Spleen (tissue), 11 donors: Measurements from ENCODE around the gene CLIP1. TPM values are rescaled to one million over a fixed set of nuclear protein-coding genes. Genes with fewer than 3 reads are reported as not detected.

Experiments used
- DNase-seq: peaks from one replicate; pipeline ENCODE4 v3.0.0-alpha.2; 2020
- H3K27ac ChIP-seq, 8 donors: fragments of 200-600 bp; sonication (generic) in 7 of 8; 1 replicate in 4 of 8; 2 replicates in 4 of 8; pipeline versions ENCODE4 v1.5.0 to v1.8.0; 2016 to 2021; ENCODE audit warnings: inconsistent platforms in 4 of 8, mild to moderate bottlenecking in 4 of 8, moderate library complexity in 1 of 8
- H3K27me3 ChIP-seq, 7 donors: fragments of 200-600 bp; sonication (generic) in 6 of 7; replicated peaks in 1 of 7; 1 replicate in 4 of 7; 2 replicates in 3 of 7; pipeline versions ENCODE4 v1.5.0 to v1.8.0; 2016 to 2021; ENCODE audit warnings: inconsistent platforms in 3 of 7, mild to moderate bottlenecking in 1 of 7
- H3K36me3 ChIP-seq, 6 donors: fragments of 200-600 bp; sonication (generic) in 5 of 6; 1 replicate in 4 of 6; 2 replicates in 2 of 6; pipeline versions ENCODE4 v1.5.0 to v1.8.0; 2016 to 2021; ENCODE audit warnings: inconsistent platforms in 2 of 6
- H3K4me1 ChIP-seq, 6 donors: fragments of 200-600 bp; sonication (generic) in 5 of 6; 1 replicate in 3 of 6; 2 replicates in 3 of 6; pipeline versions ENCODE4 v1.5.0 to v1.8.0; 2016 to 2021; ENCODE audit warnings: inconsistent platforms in 3 of 6
- H3K4me3 ChIP-seq, 8 donors: fragments of 200-600 bp; sonication (generic) in 7 of 8; 1 replicate in 4 of 8; 2 replicates in 4 of 8; pipeline versions ENCODE4 v1.5.0 to v1.8.0; 2016 to 2021; ENCODE audit warnings: inconsistent platforms in 4 of 8, mild to moderate bottlenecking in 4 of 8, moderate library complexity in 2 of 8
- H3K9me3 ChIP-seq, 8 donors: fragments of 200-600 bp; sonication (generic) in 7 of 8; 1 replicate in 4 of 8; 2 replicates in 4 of 8; pipeline versions ENCODE4 v1.5.0 to v1.8.0; 2016 to 2021; ENCODE audit warnings: inconsistent platforms in 4 of 8
- POLR2A ChIP-seq, 3 donors: fragments of 450-650 bp; IDR thresholded peaks; one replicate each; pipeline ENCODE4 v1.5.1; 2017; ENCODE audit warnings: antibody characterized with exemption in 3 of 3, mild to moderate bottlenecking in 1 of 3
- POLR2AphosphoS5 ChIP-seq, 3 donors: sonication (generic); formaldehyde crosslinking; IDR thresholded peaks; one replicate each; pipeline ENCODE4 v1.5.1; 2017; ENCODE audit warnings: antibody characterized with exemption in 3 of 3
- WGBS, 5 donors: extraction: QIAGEN DNeasy Blood & Tissue Kit in 3 of 5; methylation state at CpG; one replicate each; pipeline versions ENCODE4 v1.1.5 to v1.1.7; 2013 to 2018; 5-methylcytosine and 5-hydroxymethylcytosine counted together
- intact Hi-C: fragments of 100-400 bp; cut with DNase I; formaldehyde crosslinking; loops from one replicate; pipeline ENCODE4 v1.15.0; 2023; ENCODE audit warnings: low total_unique reads
- polyA plus RNA-seq, 3 donors: library from polyadenylated mRNA; stranded (reverse); fragments of 200-250 nt; gene quantifications; one replicate each; pipeline ENCODE4 v1.2.1, GENCODE V29; 2013
- total RNA-seq, 7 donors: library from RNA; depleted of rRNA in 3 of 7; stranded (reverse); fragments of >200 nt in 3 of 7; fragmentation: NEBNext Ultra II Directional in 4 of 7; extraction: Animal tissue kit (Norgen Biotek cat#: 25700) in 4 of 7; gene quantifications; one replicate each; pipeline versions ENCODE4 v1.1.0 to v1.2.1, GENCODE V29; 2016 to 2021
- TF ChIP-seq, protein P1 (sequence below), 11 experiments: fragments of 200-600 bp in 7 of 11; fragments of 450-650 bp in 4 of 11; sonication (generic) in 4 of 11; IDR thresholded peaks in 8 of 11; conservative IDR thresholded peaks in 3 of 11; 1 replicate in 7 of 11; 2 replicates in 4 of 11; pipeline versions ENCODE4 v1.4.0 to v1.8.0; 2016 to 2021; ENCODE audit warnings: antibody characterized with exemption in 11 of 11, inconsistent platforms in 4 of 11, mild to moderate bottlenecking in 1 of 11
- donor health status: healthy with polysubstance abuse.
- donor health status: DM: no; HTN: no; CAD: no; lungs with moderate emphysema.
- donor health status: DM: no; HTN: no; CAD: no.
- donor health status: Bipolar disorder and iron deficiency.
- donor health status: healthy.
- donor health status: DM: no; HTN: no; CAD: no.
- donor health status: DM: yes; HTN: yes; CAD: no.

CLIP1 gene
- total and polyA plus RNA-seq, 10 donors: 7.8 to 80.2 (median 57.2) TPM

DNA sequence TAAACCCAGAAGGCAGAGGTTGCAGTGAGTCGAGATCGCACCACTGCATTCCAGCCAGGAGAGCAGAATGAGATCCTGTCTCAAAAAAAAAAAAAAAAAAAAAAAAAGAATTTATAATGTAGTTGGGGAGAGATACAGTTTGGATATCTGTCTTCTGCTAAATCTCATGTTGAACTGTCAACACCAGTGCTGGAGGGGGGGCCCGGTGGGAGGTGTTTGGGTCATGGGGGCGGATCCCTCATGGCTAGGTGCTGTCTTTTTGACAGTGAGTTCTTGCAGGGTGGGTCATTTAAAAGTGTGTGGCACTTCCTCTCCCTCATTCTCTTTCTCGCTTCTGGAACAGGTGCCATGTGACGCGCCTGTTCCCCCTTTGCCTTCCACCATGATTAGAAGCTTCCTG lies 32.8 kb downstream of the CLIP1 start:
- peaks cover 0 to 12% (median 0%) of the 10 kb centered on the region in 6 donors for H3K4me1 ChIP-seq
- H3K27me3 ChIP-seq: no peaks in the 10 kb centered on the region
- H3K27ac ChIP-seq: no peak overlapping the region
- DNase-seq: no peak
- no peaks in the 10 kb centered on the region for H3K36me3 ChIP-seq
- TF ChIP-seq POLR2AphosphoS5 (IDR thresholded peaks at IDR 0.05) (no peak), POLR2A (IDR thresholded peaks at IDR 0.05) (no peak)
- TF ChIP-seq, protein P1, sequence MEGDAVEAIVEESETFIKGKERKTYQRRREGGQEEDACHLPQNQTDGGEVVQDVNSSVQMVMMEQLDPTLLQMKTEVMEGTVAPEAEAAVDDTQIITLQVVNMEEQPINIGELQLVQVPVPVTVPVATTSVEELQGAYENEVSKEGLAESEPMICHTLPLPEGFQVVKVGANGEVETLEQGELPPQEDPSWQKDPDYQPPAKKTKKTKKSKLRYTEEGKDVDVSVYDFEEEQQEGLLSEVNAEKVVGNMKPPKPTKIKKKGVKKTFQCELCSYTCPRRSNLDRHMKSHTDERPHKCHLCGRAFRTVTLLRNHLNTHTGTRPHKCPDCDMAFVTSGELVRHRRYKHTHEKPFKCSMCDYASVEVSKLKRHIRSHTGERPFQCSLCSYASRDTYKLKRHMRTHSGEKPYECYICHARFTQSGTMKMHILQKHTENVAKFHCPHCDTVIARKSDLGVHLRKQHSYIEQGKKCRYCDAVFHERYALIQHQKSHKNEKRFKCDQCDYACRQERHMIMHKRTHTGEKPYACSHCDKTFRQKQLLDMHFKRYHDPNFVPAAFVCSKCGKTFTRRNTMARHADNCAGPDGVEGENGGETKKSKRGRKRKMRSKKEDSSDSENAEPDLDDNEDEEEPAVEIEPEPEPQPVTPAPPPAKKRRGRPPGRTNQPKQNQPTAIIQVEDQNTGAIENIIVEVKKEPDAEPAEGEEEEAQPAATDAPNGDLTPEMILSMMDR (IDR thresholded peaks at IDR 0.05 in 8 of 11, conservative IDR thresholded peaks at IDR 0.05 in 3 of 11): no peak
- no peaks in the 10 kb centered on the region for H3K9me3 ChIP-seq
- intact Hi-C loops: no loop called here
- no peak overlapping the region for H3K4me3 ChIP-seq
- WGBS, 5 donors: 89 to 95% (median 93%) methylated on average over 7 of the region's 7 CpGs

DNA sequence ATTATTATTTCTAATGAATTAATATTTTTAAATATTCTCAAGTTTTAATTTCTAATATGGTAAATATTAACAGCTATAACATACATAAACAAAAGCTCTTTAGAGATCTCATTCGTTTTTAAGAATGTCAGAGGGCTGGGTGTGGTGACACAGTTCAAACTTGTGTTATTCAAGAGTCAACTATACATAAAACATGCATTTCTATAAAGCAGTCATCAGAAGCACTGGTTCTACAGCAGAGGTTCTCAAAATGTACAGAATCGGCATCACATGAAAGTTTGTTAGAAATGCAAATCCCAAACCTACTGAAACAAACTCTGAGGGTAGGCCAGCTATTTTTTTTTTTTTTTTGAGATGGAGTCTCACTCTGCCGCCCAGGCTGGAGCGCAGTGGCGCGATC lies 34.6 kb downstream of the CLIP1 start:
- Histone ChIP-seq H3K4me1 (no peaks in the 10 kb centered on the region), H3K27ac (no peak overlapping the region), H3K9me3 (no peaks in the 10 kb centered on the region), H3K36me3 (peaks cover 0 to 4% (median 0%) of the 10 kb centered on the region in 6 donors), H3K27me3 (no peaks in the 10 kb centered on the region), H3K4me3 (no peak overlapping the region)
- intact Hi-C loops: no loop called here
- 88 to 98% (median 93%) methylated on average over 6 of the region's 6 CpGs for WGBS, 5 donors
- DNase-seq: no peak
- TF ChIP-seq POLR2AphosphoS5 (IDR thresholded peaks at IDR 0.05) (no peak), POLR2A (IDR thresholded peaks at IDR 0.05) (no peak)
- TF ChIP-seq, protein P1 (IDR thresholded peaks at IDR 0.05 in 8 of 11, conservative IDR thresholded peaks at IDR 0.05 in 3 of 11): no peak

DNA sequence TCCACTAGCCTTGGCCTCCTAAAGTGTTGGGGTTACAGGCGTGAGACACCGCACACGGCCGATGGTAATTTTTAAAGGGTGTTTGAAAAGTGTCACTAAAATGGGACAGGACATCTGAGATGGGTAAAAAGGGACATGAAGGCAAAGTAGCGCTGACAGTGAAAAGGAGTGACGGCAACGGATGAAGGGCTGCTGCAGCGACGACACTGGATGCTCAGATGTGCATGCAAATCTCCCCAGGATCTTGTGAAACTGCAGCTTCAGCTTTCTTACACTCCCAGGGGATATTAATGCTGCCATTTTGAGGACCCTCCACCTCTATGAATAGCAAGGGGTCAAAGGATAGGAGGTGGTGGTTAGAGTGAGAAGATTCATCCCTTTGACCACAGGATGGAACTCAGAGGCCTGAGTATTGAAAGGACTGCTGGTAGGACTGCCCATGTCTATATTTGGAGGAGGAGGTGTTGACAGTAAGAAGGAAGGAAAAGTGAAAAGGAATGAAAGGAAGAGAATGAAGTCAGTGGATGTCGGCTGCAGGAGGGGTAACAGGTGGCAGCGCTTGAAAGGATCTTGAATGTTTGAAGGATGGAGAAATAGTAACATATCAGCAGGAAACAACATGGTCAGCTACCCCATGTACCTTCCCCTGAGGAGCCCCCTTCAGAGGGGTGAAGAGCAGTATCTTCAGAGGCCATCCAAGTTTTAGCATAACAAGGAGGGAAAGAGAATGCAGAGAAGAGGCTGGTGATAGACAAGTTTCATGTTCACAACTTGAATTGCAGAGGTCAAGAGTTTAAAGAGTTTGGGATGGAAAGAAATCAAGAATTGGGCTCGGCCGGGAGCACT lies 37.1 kb downstream of the CLIP1 start:
- Histone ChIP-seq H3K27me3 (no peaks in the 10 kb centered on the region), H3K4me3 (no peak overlapping the region), H3K9me3 (no peaks in the 10 kb centered on the region), H3K36me3 (peaks cover 0 to 23% (median 4%) of the 10 kb centered on the region in 6 donors), H3K27ac (no peak overlapping the region), H3K4me1 (peaks cover 0 to 12% (median 3%) of the 10 kb centered on the region in 6 donors)
- intact Hi-C loops: no loop called here
- DNase-seq: no peak
- TF ChIP-seq POLR2A (IDR thresholded peaks at IDR 0.05) (no peak), POLR2AphosphoS5 (IDR thresholded peaks at IDR 0.05) (no peak)
- TF ChIP-seq, protein P1 (IDR thresholded peaks at IDR 0.05 in 8 of 11, conservative IDR thresholded peaks at IDR 0.05 in 3 of 11): no peak
- 86 to 89% (median 88%) methylated on average over 13 of the region's 13 CpGs for WGBS, 5 donors

DNA sequence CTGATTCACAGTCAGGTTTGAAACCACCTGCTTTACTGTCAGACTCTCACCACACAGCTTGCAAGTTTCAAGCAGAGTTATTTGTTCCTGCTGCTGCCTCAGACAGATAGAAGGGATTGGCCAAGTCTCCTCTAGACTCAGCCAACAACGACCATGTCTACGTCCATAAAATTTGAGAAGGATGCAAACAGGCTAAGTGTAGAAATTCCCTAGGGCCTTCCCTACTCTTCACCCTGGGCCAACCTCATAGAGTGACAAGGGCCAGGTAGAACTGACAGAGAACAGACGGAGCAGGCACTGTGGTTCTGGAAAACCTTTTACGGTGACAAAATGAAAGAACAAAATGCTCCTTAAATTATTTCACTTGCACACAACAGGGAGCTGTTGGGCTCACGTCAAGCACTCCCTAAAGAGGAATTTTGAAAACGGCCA lies 39.5 kb downstream of the CLIP1 start:
- TF ChIP-seq POLR2A (IDR thresholded peaks at IDR 0.05) (no peak), POLR2AphosphoS5 (IDR thresholded peaks at IDR 0.05) (no peak)
- TF ChIP-seq, protein P1 (IDR thresholded peaks at IDR 0.05 in 8 of 11, conservative IDR thresholded peaks at IDR 0.05 in 3 of 11): no peak
- Histone ChIP-seq H3K36me3 (peaks cover 0 to 47% (median 20%) of the 10 kb centered on the region in 6 donors), H3K27me3 (no peaks in the 10 kb centered on the region), H3K27ac (no peak overlapping the region), H3K9me3 (no peaks in the 10 kb centered on the region), H3K4me1 (peaks cover 0 to 14% (median 3%) of the 10 kb centered on the region in 6 donors), H3K4me3 (no peak overlapping the region)
- 91 to 96% (median 94%) methylated on average over 6 of the region's 6 CpGs for WGBS, 5 donors
- DNase-seq: no peak
- intact Hi-C loops: no loop called here
